Ascending aorta (tissue), 2 donors: ENCODE results near the gene DENND2C. TPM values are rescaled to one million over a fixed set of nuclear protein-coding genes. Genes with fewer than 3 reads are reported as not detected.
"Not testable (repeated sequence)": the region's sequence is repeated elsewhere in the genome, so short reads cannot be mapped to it uniquely, and the experiment has no call there.

Experiments
- DNase-seq, 2 donors: peaks; one replicate each; pipeline ENCODE4 v3.0.0-alpha.2; 2019; ENCODE audit warnings: low spot score in 2 of 2
- H3K27ac ChIP-seq, 2 donors: fragments of 200-600 bp; sonication (generic); one replicate each; pipeline ENCODE4 v1.5.1; 2016 to 2017; ENCODE audit warnings: mild to moderate bottlenecking in 1 of 2
- H3K27me3 ChIP-seq: fragments of 200-600 bp; sonication (generic); one replicate; pipeline ENCODE4 v1.5.1; 2017
- H3K36me3 ChIP-seq, 2 donors: fragments of 200-600 bp; sonication (generic); one replicate each; pipeline ENCODE4 v1.5.1; 2016
- H3K4me1 ChIP-seq, 2 donors: fragments of 200-600 bp; sonication (generic); one replicate each; pipeline ENCODE4 v1.5.1; 2016 to 2017; ENCODE audit warnings: mild to moderate bottlenecking in 1 of 2
- H3K4me3 ChIP-seq, 2 donors: fragments of 200-600 bp; sonication (generic); one replicate each; pipeline ENCODE4 v1.5.1; 2016 to 2017; ENCODE audit warnings: mild to moderate bottlenecking in 1 of 2
- H3K9me3 ChIP-seq, 2 donors: fragments of 200-600 bp; sonication (generic); one replicate each; pipeline ENCODE4 v1.5.1; 2016
- intact Hi-C: fragments of 100-400 bp; cut with DNase I; formaldehyde crosslinking; loops from one replicate; pipeline ENCODE4 v1.15.1; 2023
- total RNA-seq: library from RNA; depleted of rRNA; stranded (reverse); fragments of >200 nt; gene quantifications from one replicate; pipeline ENCODE4 v1.1.0, GENCODE V29; 2016
- TF ChIP-seq, protein P1 (sequence below), 3 experiments: fragments of 200-600 bp in 2 of 3; fragments of 450-650 bp in 1 of 3; sonication (generic) in 2 of 3; IDR thresholded peaks; one replicate each; pipeline ENCODE4 v1.5.1; 2016 to 2019; ENCODE audit warnings: antibody characterized with exemption in 3 of 3, mild to moderate bottlenecking in 1 of 3, moderate library complexity in 1 of 3

The DENND2C gene
- total RNA-seq, 1 donor from 2014 or later, result 5.4 TPM

DNA sequence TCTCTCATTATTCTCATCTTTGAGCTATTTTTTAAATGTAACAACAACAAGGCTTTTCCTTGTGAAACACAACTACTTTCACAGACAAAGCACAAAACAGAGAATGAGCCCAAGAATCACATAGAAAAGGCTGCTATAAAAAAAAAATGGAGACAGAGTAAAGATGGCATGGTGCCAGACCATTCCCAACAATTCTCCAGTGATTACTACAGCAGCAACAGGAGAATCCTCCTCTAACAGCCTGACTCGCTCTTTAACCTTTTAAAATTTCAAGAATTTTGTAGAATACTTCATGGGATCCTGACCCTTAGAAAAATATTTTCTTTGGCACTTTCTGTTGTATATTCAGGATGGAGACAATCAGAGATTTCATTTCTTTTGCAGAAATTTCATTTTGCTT, 84.6 kb downstream of the DENND2C start:
- intact Hi-C loops, result loop anchor here (10.0 kb wide), 2 partner anchors 510 to 680 kb away; partner anchors contain the start of genes AP4B1 and DCLRE1B
- no peak for DNase-seq
- TF ChIP-seq, protein P1, sequence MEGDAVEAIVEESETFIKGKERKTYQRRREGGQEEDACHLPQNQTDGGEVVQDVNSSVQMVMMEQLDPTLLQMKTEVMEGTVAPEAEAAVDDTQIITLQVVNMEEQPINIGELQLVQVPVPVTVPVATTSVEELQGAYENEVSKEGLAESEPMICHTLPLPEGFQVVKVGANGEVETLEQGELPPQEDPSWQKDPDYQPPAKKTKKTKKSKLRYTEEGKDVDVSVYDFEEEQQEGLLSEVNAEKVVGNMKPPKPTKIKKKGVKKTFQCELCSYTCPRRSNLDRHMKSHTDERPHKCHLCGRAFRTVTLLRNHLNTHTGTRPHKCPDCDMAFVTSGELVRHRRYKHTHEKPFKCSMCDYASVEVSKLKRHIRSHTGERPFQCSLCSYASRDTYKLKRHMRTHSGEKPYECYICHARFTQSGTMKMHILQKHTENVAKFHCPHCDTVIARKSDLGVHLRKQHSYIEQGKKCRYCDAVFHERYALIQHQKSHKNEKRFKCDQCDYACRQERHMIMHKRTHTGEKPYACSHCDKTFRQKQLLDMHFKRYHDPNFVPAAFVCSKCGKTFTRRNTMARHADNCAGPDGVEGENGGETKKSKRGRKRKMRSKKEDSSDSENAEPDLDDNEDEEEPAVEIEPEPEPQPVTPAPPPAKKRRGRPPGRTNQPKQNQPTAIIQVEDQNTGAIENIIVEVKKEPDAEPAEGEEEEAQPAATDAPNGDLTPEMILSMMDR (IDR thresholded peaks at IDR 0.05), result no peak
- Histone ChIP-seq H3K36me3 (no peaks in the 10 kb centered on the region), H3K4me1 (peaks cover 0 to 13% of the 10 kb centered on the region in 2 donors), H3K4me3 (no peak overlapping the region), H3K27me3 (no peaks in the 10 kb centered on the region), H3K27ac (no peak overlapping the region), H3K9me3 (no peaks in the 10 kb centered on the region)

DNA sequence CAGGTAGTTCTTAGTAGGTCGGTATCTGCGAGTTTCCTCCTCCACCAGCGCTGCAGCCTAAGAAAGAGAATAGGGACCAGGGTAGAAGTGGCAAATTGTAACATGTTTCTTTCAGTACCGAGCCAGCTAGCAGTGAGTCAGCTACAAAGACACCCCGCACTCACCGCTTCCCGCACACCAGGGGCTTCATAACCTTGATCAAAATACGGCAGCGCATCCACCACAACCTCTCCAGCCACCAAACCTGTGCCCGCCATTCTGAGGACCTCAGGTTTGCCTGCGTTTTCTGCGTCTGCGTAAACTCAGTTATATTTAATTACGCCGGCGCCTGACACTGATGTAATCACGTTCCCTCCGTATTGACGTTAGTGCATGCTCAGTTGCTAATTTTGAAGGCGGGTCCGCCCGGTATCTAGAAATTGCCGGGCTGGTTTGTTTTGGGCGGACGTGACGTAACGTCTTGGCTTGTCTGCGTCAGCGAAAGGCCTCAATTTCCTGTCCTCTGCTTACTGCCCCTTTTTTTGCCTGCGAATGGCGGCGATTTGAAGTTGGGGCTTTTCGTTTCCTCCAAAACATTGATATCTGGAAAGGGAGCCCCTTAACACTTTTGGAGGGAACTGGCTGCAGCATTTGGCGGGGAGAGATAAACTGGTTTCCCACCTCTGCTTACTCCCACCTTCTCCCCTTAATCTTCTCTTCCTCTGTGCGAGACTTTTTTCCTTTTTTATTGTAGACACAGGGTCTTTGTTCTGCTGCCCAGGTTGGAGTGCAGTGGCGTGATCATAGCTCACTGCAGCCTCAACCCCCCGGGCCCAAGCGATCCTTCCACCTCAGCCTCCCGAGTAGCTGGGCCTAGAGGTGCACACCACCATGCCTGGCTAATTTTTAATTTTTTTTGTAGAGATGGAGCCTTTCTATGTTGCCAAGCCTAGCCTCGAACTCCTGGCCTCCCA, 88.2 kb downstream of the DENND2C start, which contains the start of gene BCAS2:
BCAS2 (minus strand) TSS at position 281 of the 953 bp plus-strand sequence; CDS start at position 257, 24 bp downstream.
- Histone ChIP-seq H3K9me3 (no peaks in the 10 kb centered on the region), H3K27me3 (no peaks in the 10 kb centered on the region), H3K4me1 (peaks cover 0 to 24% of the 10 kb centered on the region in 2 donors), H3K36me3 (peaks cover 11% of the 10 kb centered on the region in 2 donors), H3K4me3 (peak within 1 kb of the TSS; percentile 70 to 72), H3K27ac (peak within 1 kb of the TSS; percentile 75 to 87)
- intact Hi-C loops, result loop anchor here (1.0 to 10.0 kb wide), 9 partner anchors 71 to 1991 kb away; partner anchors contain the start of genes AP4B1, CD58, CSDE1 and DCLRE1B
- DNase-seq, result peak; percentile 93 to 99
- TF ChIP-seq, protein P1 (IDR thresholded peaks at IDR 0.05), result no peak

DNA sequence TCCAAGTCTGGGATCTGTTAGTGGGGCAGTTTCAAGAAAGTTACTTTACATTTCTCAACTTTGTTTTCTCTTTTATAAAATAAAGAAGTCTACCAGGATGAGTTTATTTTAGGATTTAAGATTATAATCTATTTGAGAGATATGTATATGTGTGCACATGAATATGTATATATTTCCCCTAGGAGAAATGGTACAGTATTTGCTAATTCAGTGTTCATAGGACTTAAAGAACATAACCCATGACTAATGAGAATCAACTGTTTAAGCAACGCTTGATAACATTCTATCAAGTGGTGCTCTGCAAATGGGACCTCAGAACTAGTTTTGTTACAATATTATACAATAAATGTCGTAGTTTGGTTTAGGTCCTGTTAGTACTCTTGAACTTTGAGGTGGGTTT, 95.5 kb downstream of the DENND2C start:
- Histone ChIP-seq H3K36me3 (peaks cover 54 to 74% of the 10 kb centered on the region in 2 donors), H3K9me3 (no peaks in the 10 kb centered on the region), H3K4me3 (no peak overlapping the region), H3K27ac (no peak overlapping the region), H3K4me1 (peaks cover 0 to 2% of the 10 kb centered on the region in 2 donors), H3K27me3 (no peaks in the 10 kb centered on the region)
- intact Hi-C loops, result no loop called here
- no peak for DNase-seq
- TF ChIP-seq, protein P1 (IDR thresholded peaks at IDR 0.05), result no peak

DNA sequence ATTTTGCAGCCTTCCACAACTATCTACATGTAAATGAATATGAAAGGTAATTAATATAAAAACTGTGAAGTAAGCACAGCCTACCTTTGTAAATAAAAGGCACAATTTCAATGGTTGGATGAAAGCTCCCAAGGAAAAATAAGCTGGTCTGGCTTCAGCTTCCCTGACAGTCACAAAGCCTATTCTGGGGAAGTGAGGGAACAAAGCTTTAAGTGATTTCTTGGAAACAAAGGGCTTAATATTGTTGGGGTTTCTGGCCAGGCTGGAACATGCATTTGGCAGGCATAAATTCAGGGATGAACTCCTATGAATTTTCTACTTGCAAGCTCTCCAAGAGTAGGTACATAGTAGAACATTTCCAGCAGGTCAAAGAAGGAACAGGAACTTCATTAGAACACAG, 105.7 kb downstream of the DENND2C start:
- intact Hi-C loops, result no loop called here
- Histone ChIP-seq H3K27me3 (no peaks in the 10 kb centered on the region), H3K27ac (no peak overlapping the region), H3K36me3 (peaks cover 33 to 43% of the 10 kb centered on the region in 2 donors), H3K4me3 (no peak overlapping the region), H3K9me3 (no peaks in the 10 kb centered on the region), H3K4me1 (no peaks in the 10 kb centered on the region)
- TF ChIP-seq, protein P1 (IDR thresholded peaks at IDR 0.05), result no peak
- no peak for DNase-seq

DNA sequence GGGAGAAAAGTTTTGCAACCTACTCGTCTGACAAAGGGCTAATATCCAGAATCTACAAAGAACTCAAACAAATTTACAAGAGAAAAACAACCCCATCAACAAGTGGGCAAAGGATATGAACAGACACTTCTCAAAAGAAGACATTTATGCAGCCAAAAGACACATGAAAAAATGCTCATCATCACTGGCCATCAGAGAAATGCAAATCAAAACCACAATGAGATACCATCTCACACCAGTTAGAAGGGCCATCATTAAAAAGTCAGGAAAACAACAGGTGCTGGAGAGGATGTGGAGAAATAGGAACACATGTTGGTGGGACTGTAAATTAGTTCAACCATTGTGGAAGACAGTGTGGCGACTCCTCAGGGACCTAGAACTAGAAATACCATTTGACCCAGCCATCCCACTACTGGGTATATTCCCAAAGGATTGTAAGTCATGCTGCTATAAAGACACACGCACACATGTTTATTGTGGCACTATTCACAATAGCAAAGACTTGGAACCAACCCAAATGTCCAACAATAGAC, 106.8 kb downstream of the DENND2C start:
- H3K27me3 ChIP-seq, intact Hi-C loops, H3K4me3 ChIP-seq, H3K9me3 ChIP-seq, H3K4me1 ChIP-seq, DNase-seq, H3K27ac ChIP-seq: not testable (repeated sequence)
- peaks cover 22 to 32% of the 10 kb centered on the region in 2 donors for H3K36me3 ChIP-seq

DNA sequence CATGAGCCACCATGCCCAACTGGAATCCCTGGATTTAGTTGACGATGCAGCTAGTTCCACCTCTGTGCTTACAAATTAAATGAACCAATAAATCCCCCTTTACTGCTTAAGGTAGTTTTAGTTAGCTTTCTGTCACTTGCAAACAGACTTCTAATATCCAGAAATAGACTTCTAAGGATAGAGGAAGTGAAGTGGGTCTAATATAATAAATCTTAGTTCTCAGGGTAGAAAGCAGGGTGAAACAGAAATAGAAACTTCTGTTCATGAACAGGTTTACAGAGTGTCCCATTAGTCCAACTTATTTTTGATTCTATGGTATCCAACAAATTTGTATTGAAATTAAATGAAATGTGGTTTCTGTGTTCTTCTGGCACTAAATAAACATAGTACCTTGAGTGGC, 108.5 kb downstream of the DENND2C start:
- no peaks in the 10 kb centered on the region for H3K27me3 ChIP-seq
- intact Hi-C loops, result no loop called here
- H3K9me3 ChIP-seq, result no peaks in the 10 kb centered on the region
- TF ChIP-seq, protein P1 (IDR thresholded peaks at IDR 0.05), result no peak
- DNase-seq, result no peak
- H3K4me3 ChIP-seq, result no peak overlapping the region
- no peak overlapping the region for H3K27ac ChIP-seq
- no peaks in the 10 kb centered on the region for H3K4me1 ChIP-seq
- H3K36me3 ChIP-seq, result peaks cover 10 to 16% of the 10 kb centered on the region in 2 donors
